Muscle of leg (tissue), 11 donors: ENCODE results near the gene SSTR5. TPM values are rescaled to one million over a fixed set of nuclear protein-coding genes. Genes with fewer than 3 reads are reported as not detected.

Experiments
- DNase-seq: peaks from one replicate; pipeline ENCODE4 v3.0.0; 2013
- H3K27ac ChIP-seq: one replicate; pipeline ENCODE4 v1.5.1; 2013; ENCODE audit warnings: mild to moderate bottlenecking, low read length, control low read depth
- H3K27me3 ChIP-seq: one replicate; pipeline ENCODE4 v1.6.1; 2013; ENCODE audit warnings: low read length; ENCODE audit not compliant: control insufficient read depth, insufficient read depth
- H3K36me3 ChIP-seq: one replicate; pipeline ENCODE4 v1.6.1; 2013; ENCODE audit warnings: low read length; ENCODE audit not compliant: control insufficient read depth, insufficient read depth
- H3K4me1 ChIP-seq: one replicate; pipeline ENCODE4 v1.6.1; 2013; ENCODE audit warnings: low read length; ENCODE audit not compliant: control insufficient read depth, insufficient read depth
- H3K4me3 ChIP-seq: one replicate; pipeline ENCODE4 v1.5.1; 2013; ENCODE audit warnings: low read length, control low read depth
- H3K9me3 ChIP-seq: replicated peaks from 2 replicates; pipeline ENCODE4 v1.6.1; 2013; ENCODE audit warnings: low read depth, low read length; ENCODE audit not compliant: control insufficient read depth
- WGBS: methylation state at CpG from one replicate; pipeline ENCODE4 v1.1.5; 2013; ENCODE audit warnings: missing lambda C conversion rate; ENCODE audit not compliant: insufficient coverage; 5-methylcytosine and 5-hydroxymethylcytosine counted together
- polyA plus RNA-seq, 8 donors: library from polyadenylated mRNA; unstranded; fragments of 120-200 nt; gene quantifications; one replicate each; pipeline versions ENCODE4 v1.2.1 to v1.2.3, GENCODE V29; 2013; ENCODE audit warnings: inconsistent platforms in 1 of 8, low replicate concordance in 1 of 8; ENCODE audit not compliant: insufficient read length in 8 of 8, insufficient read depth in 1 of 8
- total RNA-seq: library from RNA; stranded (reverse); fragments of 120-200 nt; gene quantifications from one replicate; pipeline ENCODE4 v1.2.4, GENCODE V29; 2013

Gene SSTR5
- total and polyA plus RNA-seq, 9 donors, result 0.08 to 0.13 (median 0.10) TPM; not detected in 6

GRCh38 chr16:1113889-1114526 is 41.5 kb downstream of the SSTR5 start:
- no peaks in the 10 kb centered on the region for H3K9me3 ChIP-seq
- H3K4me1 ChIP-seq, result peaks cover 18% of the 10 kb centered on the region
- peaks cover 45% of the 10 kb centered on the region for H3K27me3 ChIP-seq
- 86% methylated on average over 8 of the region's 15 CpGs for WGBS
- H3K27ac ChIP-seq, result no peak overlapping the region
- no peak overlapping the region for H3K4me3 ChIP-seq
- DNase-seq, result no peak
- H3K36me3 ChIP-seq, result no peaks in the 10 kb centered on the region

- peak; percentile 40 for DNase-seq
These were observed 44.1 kb downstream of the SSTR5 start for GRCh38 chr16:1116693-1117077.

DNA sequence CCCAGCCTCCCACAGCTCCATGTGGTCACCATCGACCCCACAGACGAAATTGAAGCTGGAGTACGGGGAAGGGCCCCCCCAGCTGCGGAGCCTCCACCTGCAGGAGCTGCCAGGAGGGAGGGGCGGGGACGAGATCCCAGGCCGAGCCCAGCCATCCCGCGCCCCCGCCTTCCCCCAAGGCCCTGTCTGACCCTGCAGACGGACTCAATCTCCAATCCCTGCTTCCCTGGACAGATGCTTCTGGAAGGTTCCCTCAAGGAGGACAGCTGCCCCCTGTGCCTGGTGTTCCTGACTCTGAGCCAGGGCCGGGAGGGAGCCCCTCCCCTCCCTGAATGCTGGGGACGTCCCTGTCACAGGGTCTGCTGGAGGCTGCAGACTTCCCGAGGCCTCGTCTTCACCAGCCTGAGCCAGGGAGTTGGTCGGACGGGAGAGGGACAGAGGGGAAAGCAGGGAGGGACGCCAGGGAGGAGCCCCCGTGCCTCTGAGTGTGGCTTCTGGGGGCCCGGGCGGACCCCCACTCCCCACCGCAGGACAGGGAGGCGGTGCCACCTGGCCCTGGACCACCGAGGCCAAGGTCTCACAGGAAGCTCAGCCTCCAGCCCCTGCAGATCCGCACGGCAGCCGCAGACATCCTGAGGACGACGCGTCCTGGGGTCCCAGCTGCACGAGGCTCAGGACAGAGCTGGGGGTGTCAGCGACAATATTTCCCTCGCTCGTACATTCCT is 44.8 kb downstream of the SSTR5 start:
- peaks cover 30% of the 10 kb centered on the region for H3K27me3 ChIP-seq
- no peaks in the 10 kb centered on the region for H3K9me3 ChIP-seq

More at GRCh38 chr16:1116693-1117077, 44.1 kb downstream of the SSTR5 start:
- H3K4me1 ChIP-seq, result peaks cover 18% of the 10 kb centered on the region
- no peak overlapping the region for H3K27ac ChIP-seq
- 22% methylated on average over 4 of the region's 16 CpGs for WGBS
- H3K27me3 ChIP-seq, result peaks cover 32% of the 10 kb centered on the region
- no peak overlapping the region for H3K4me3 ChIP-seq
- no peaks in the 10 kb centered on the region for H3K36me3 ChIP-seq
- no peaks in the 10 kb centered on the region for H3K9me3 ChIP-seq

DNA sequence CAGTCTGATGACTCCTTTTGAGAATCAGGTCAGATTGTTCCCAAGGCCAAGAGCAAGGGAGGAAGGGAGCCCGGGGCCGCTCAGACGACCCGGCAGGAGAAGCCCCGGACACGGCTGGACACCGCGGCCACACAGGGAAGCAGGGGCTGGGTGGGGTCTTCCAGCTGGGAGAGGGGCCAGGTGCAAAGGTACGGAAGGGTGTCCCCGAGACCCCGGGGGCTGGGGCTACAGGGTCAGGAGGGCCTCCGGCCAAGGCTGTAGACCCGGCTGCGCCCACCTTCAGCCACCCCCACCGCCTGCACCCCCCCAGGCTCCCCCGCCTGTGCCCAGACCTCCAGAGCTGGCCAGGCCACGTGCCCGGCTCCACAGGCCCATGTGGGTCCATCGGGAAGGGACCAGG is 45.4 kb downstream of the SSTR5 start:
- Histone ChIP-seq H3K4me1 (peaks cover 18% of the 10 kb centered on the region), H3K27ac (no peak overlapping the region), H3K4me3 (no peak overlapping the region), H3K36me3 (no peaks in the 10 kb centered on the region), H3K27me3 (peaks cover 24% of the 10 kb centered on the region), H3K9me3 (no peaks in the 10 kb centered on the region)
- 42% methylated on average over 11 of the region's 19 CpGs for WGBS
- no peak for DNase-seq

More for the DNA sequence above, 44.8 kb downstream of the SSTR5 start:
- H3K36me3 ChIP-seq, result no peaks in the 10 kb centered on the region
- no peak overlapping the region for H3K27ac ChIP-seq
- no peak overlapping the region for H3K4me3 ChIP-seq
- peak; percentile 28 for DNase-seq
- peaks cover 18% of the 10 kb centered on the region for H3K4me1 ChIP-seq
- 32% methylated on average over 31 of the region's 34 CpGs for WGBS

GRCh38 chr16:1119129-1119528 is 46.6 kb downstream of the SSTR5 start:
- Histone ChIP-seq H3K4me1 (peaks cover 18% of the 10 kb centered on the region), H3K9me3 (no peaks in the 10 kb centered on the region), H3K27ac (no peak overlapping the region), H3K27me3 (peaks cover 17% of the 10 kb centered on the region), H3K4me3 (no peak overlapping the region), H3K36me3 (no peaks in the 10 kb centered on the region)
- no peak for DNase-seq
- WGBS, result 68% methylated on average over 13 of the region's 19 CpGs

DNA sequence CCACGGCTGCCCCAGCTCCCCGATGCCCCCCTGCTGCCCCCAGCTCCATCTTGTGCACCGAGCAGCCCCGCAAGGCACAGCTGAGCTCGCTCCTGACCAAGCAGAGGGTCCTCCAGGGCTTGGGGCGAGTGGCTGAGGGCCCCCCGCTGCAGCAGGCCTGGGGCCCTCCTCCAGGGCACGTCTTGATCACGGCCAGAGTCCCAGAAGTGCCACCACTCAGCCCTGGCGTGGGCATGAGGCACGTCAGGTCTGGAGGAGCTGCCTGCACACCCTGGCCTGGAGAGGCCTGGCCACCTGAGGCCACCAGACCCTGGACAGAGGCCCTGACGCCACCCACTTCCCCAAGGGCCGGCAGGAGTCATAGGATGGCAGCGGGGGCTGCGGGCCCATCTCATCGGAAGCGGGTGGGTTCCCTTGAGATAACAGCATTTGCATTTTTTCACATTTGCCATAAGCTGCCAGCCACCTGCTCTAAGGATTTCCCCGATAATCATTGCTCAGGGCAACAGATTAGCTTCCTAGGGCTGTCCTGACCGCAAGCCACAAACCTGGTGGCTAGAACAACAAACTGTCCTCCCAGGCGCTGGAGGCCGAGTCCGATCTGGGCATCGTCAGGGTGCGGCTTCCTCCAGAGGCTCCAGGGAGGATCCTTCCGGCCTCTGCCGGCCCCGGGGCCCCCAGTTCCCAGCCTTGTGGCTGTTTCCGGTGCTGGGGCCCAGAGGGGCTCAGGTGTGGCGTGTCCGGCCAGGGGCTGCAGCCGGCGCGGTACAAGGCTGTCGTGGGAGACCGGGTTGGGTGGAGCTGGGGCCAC is 47.4 kb downstream of the SSTR5 start:
- 52% methylated on average over 35 of the region's 35 CpGs for WGBS
- no peaks in the 10 kb centered on the region for H3K36me3 ChIP-seq

GRCh38 chr16:1120577-1120941 is 48.0 kb downstream of the SSTR5 start:
- no peak overlapping the region for H3K27ac ChIP-seq
- H3K36me3 ChIP-seq, result no peaks in the 10 kb centered on the region
- WGBS, result 46% methylated on average over 22 of the region's 22 CpGs
- peaks cover 21% of the 10 kb centered on the region for H3K27me3 ChIP-seq
- H3K4me3 ChIP-seq, result no peak overlapping the region
- no peaks in the 10 kb centered on the region for H3K9me3 ChIP-seq
- no peak for DNase-seq
- peaks cover 26% of the 10 kb centered on the region for H3K4me1 ChIP-seq

More for the DNA sequence above, 47.4 kb downstream of the SSTR5 start:
- H3K27me3 ChIP-seq, result peaks cover 19% of the 10 kb centered on the region
- peaks cover 20% of the 10 kb centered on the region for H3K4me1 ChIP-seq
- no peak for DNase-seq
- H3K4me3 ChIP-seq, result no peak overlapping the region
- H3K9me3 ChIP-seq, result no peaks in the 10 kb centered on the region
- H3K27ac ChIP-seq, result no peak overlapping the region

- DNase-seq, result no peak
- H3K4me3 ChIP-seq, result no peak overlapping the region
- peaks cover 21% of the 10 kb centered on the region for H3K27me3 ChIP-seq
- no peak overlapping the region for H3K27ac ChIP-seq
- H3K9me3 ChIP-seq, result no peaks in the 10 kb centered on the region
- 60% methylated on average over 20 of the region's 23 CpGs for WGBS
- H3K36me3 ChIP-seq, result no peaks in the 10 kb centered on the region
- H3K4me1 ChIP-seq, result peaks cover 27% of the 10 kb centered on the region
These were observed 48.5 kb downstream of the SSTR5 start for GRCh38 chr16:1121009-1121408.

DNA sequence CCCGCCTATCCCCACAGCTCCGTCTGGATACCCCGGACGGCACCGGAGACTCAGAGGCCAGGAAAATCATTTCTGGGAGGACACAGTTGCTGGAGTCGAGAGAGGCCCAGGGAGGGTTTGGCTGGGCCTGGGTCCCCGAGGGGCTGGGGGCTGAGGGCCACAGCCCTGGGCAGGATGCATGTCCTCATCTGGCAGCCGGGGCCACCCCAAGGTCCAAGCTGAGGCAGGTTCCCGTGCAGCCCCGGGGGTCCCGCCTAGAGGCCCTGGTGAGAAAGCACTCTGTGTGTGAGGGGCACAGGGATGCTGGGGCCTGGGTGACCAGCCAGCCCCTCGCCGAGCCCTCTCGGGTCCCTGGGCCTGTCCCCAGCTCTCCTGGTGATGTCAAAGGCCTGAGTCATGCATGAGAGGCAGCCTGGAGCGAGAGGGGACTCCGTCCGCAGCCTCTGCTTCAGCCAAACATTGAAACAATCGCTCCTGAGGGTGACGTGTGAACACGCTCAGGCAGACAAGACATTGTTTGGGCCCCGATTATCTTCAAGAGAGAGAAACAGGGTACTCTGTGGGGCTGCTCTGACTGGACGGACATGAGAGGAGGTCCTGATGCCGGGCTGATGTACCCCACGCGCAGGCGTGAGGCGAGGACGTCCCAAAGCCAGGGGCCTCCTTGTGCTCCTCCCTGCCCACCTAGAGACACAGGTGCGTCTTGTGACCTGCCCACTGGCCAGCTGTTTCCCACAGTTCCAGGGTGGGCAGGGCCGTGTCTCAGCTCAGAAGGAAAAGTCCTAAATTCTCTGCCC is 49.3 kb downstream of the SSTR5 start:
- Histone ChIP-seq H3K27ac (no peak overlapping the region), H3K4me1 (peaks cover 22% of the 10 kb centered on the region), H3K4me3 (no peak overlapping the region), H3K9me3 (no peaks in the 10 kb centered on the region), H3K36me3 (no peaks in the 10 kb centered on the region), H3K27me3 (peaks cover 21% of the 10 kb centered on the region)
- no peak for DNase-seq
- WGBS, result 62% methylated on average over 28 of the region's 30 CpGs
